GM23248 (cell line): ENCODE measurements around the gene SGTA.

Experiments used
- EZH2 ChIP-seq: fragments of 200-600 bp; sonication (generic); IDR thresholded peaks from 2 replicates; pipeline ENCODE4 v1.6.1; 2018; ENCODE audit warnings: antibody characterized with exemption, mild to moderate bottlenecking; ENCODE audit not compliant: insufficient read depth, poor library complexity, severe bottlenecking
- EZH2phosphoT487 ChIP-seq: fragments of 200-600 bp; sonication (generic); IDR thresholded peaks from 2 replicates; pipeline ENCODE4 v1.6.1; 2018; ENCODE audit warnings: antibody characterized with exemption, moderate library complexity, mild to moderate bottlenecking, low read depth; ENCODE audit not compliant: insufficient read depth

DNA sequence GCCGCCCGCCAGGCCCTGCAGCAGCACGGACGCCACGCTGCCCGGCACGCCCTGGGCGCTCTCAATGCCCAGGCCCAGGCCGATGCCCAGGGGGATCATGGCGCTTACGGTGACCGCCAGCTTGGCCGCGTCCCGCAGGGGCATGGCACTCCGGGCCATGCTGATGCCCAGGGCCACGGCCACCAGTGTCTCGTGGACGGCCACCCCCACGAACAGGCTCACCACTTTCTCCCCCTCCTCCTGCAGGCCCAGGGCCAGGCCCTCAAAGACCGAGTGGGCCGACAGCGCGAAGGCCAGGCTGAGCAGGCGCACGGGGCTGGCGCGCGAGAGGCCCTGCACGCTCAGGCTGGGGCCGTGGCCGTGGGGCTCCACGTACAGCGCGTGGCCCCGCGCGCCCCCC lies 50.2 kb downstream of the SGTA start:
- TF ChIP-seq EZH2phosphoT487 (no peak), EZH2 (no peak)
